H9 (cell line): Measurements from ENCODE around the gene AFDN. TPM values are rescaled to one million over a fixed set of nuclear protein-coding genes. Genes with fewer than 3 reads are reported as not detected.

Experiments
- DNase-seq: peaks from one replicate; pipeline ENCODE4 v3.0.0-alpha.2; 2017
- H2AFZ ChIP-seq: one replicate; pipeline ENCODE4 v1.6.1; 2013; ENCODE audit warnings: mild to moderate bottlenecking, low read length, control low read depth, moderate library complexity
- H2AK5ac ChIP-seq: 2 replicates; pipeline ENCODE4 v1.6.1; 2013; ENCODE audit warnings: low read length, control low read depth, mixed read lengths; ENCODE audit not compliant: insufficient read length
- H2BK120ac ChIP-seq: one replicate; pipeline ENCODE4 v1.6.1; 2013; ENCODE audit warnings: low read depth, mild to moderate bottlenecking, low read length, control low read depth, inconsistent platforms; ENCODE audit not compliant: poor library complexity, severe bottlenecking
- H2BK12ac ChIP-seq: 2 replicates; pipeline ENCODE4 v1.6.1; 2013; ENCODE audit warnings: low read length, control low read depth, mixed read lengths, low read depth; ENCODE audit not compliant: insufficient read length
- H2BK15ac ChIP-seq: 2 replicates; pipeline ENCODE4 v1.6.1; 2013; ENCODE audit warnings: low read depth, low read length, control low read depth
- H2BK20ac ChIP-seq: one replicate; pipeline ENCODE4 v1.6.1; 2013; ENCODE audit warnings: low read depth, mild to moderate bottlenecking, low read length, control low read depth, inconsistent platforms; ENCODE audit not compliant: poor library complexity, severe bottlenecking
- H2BK5ac ChIP-seq: 2 replicates; pipeline ENCODE4 v1.6.1; 2013; ENCODE audit warnings: low read length, control low read depth, mixed read lengths; ENCODE audit not compliant: insufficient read length
- H3K14ac ChIP-seq: 2 replicates; pipeline ENCODE4 v1.6.1; 2013; ENCODE audit warnings: low read length, control low read depth; ENCODE audit not compliant: insufficient read depth
- H3K18ac ChIP-seq: 2 replicates; pipeline ENCODE4 v1.6.1; 2013; ENCODE audit warnings: low read depth, mild to moderate bottlenecking, mixed read lengths, low read length, control low read depth; ENCODE audit not compliant: insufficient read length
- H3K23ac ChIP-seq: 2 replicates; pipeline ENCODE4 v1.6.1; 2013; ENCODE audit warnings: low read length, control low read depth, mixed read lengths, low read depth; ENCODE audit not compliant: insufficient read length
- H3K23me2 ChIP-seq: 2 replicates; pipeline ENCODE4 v1.6.1; 2013; ENCODE audit warnings: low read depth, mild to moderate bottlenecking, mixed read lengths, low read length, control low read depth; ENCODE audit not compliant: insufficient read length, poor library complexity, severe bottlenecking
- H3K27ac ChIP-seq: 2 replicates; pipeline ENCODE4 v1.5.1; 2013; ENCODE audit warnings: low read length, control low read depth, mixed read lengths, low read depth; ENCODE audit not compliant: insufficient read length
- H3K27me3 ChIP-seq: 2 replicates; pipeline ENCODE4 v1.6.1; 2013; ENCODE audit warnings: low read length, control low read depth, inconsistent platforms; ENCODE audit not compliant: insufficient read depth
- H3K4ac ChIP-seq: 2 replicates; pipeline ENCODE4 v1.6.1; 2013; ENCODE audit warnings: low read depth, mild to moderate bottlenecking, control low read depth, inconsistent platforms, low read length, moderate library complexity
- H3K4me1 ChIP-seq: 2 replicates; pipeline ENCODE4 v1.6.1; 2013; ENCODE audit warnings: low read length, control low read depth, inconsistent platforms; ENCODE audit not compliant: insufficient read depth
- H3K4me2 ChIP-seq: 2 replicates; pipeline ENCODE4 v1.6.1; 2013; ENCODE audit warnings: low read length, control low read depth, mixed read lengths; ENCODE audit not compliant: insufficient read length, insufficient read depth
- H3K56ac ChIP-seq: 2 replicates; pipeline ENCODE4 v1.6.1; 2013; ENCODE audit warnings: low read depth, mild to moderate bottlenecking, mixed read lengths, low read length, control low read depth; ENCODE audit not compliant: insufficient read length
- H3K79me1 ChIP-seq: 2 replicates; pipeline ENCODE4 v1.6.1; 2013; ENCODE audit warnings: low read depth, mild to moderate bottlenecking, moderate library complexity, low read length, control low read depth, inconsistent platforms; ENCODE audit not compliant: insufficient read depth, poor library complexity, severe bottlenecking
- H3K79me2 ChIP-seq: 2 replicates; pipeline ENCODE4 v1.6.1; 2013; ENCODE audit warnings: low read length, control low read depth, inconsistent platforms; ENCODE audit not compliant: insufficient read depth
- H3K9ac ChIP-seq: 2 replicates; pipeline ENCODE4 v1.6.1; 2013; ENCODE audit warnings: low read length, control low read depth, mixed read lengths; ENCODE audit not compliant: insufficient read length; ENCODE audit errors: extremely low read depth
- H3K9me3 ChIP-seq: one replicate; pipeline ENCODE4 v1.6.1; 2013; ENCODE audit warnings: low read depth, low read length, inconsistent platforms; ENCODE audit not compliant: control insufficient read depth
- H3T11ph ChIP-seq: one replicate; pipeline ENCODE4 v1.6.1; 2013; ENCODE audit warnings: mild to moderate bottlenecking, low read length, control low read depth, inconsistent platforms
- H4K20me1 ChIP-seq: one replicate; pipeline ENCODE4 v1.6.1; 2013; ENCODE audit not compliant: control insufficient read depth, insufficient read length, insufficient read depth
- H4K5ac ChIP-seq: 2 replicates; pipeline ENCODE4 v1.6.1; 2013; ENCODE audit warnings: low read depth, mild to moderate bottlenecking, mixed read lengths, low read length, control low read depth; ENCODE audit not compliant: insufficient read length
- H4K8ac ChIP-seq: replicated peaks from 2 replicates; pipeline ENCODE4 v1.6.1; 2013; ENCODE audit warnings: low read length, control low read depth, mixed read lengths, low read depth; ENCODE audit not compliant: insufficient read length
- H4K91ac ChIP-seq: 2 replicates; pipeline ENCODE4 v1.6.1; 2013; ENCODE audit warnings: low read depth, mild to moderate bottlenecking, moderate library complexity, mixed read lengths, low read length, control low read depth; ENCODE audit not compliant: insufficient read length
- H3K27ac Mint-ChIP-seq, 3 experiments: 2 replicates in 2 of 3; 3 replicates in 1 of 3; pipeline ENCODE4 v1.8.0; 2020 to 2021; ENCODE audit warnings: mixed read lengths in 3 of 3, mild to moderate bottlenecking in 1 of 3, moderate library complexity in 1 of 3
- H3K27me3 Mint-ChIP-seq: 2 replicates; pipeline ENCODE4 v1.8.0; 2021; ENCODE audit warnings: low read depth, mild to moderate bottlenecking, moderate library complexity, mixed read lengths
- H3K36me3 Mint-ChIP-seq, 3 experiments: 2 replicates in 2 of 3; 3 replicates in 1 of 3; pipeline ENCODE4 v1.8.0; 2020 to 2021; ENCODE audit warnings: low read depth in 3 of 3, mixed read lengths in 3 of 3; ENCODE audit not compliant: insufficient read depth in 1 of 3
- H3K4me1 Mint-ChIP-seq, 2 experiments: 2 replicates each; pipeline ENCODE4 v1.8.0; 2020; ENCODE audit warnings: mixed read lengths in 2 of 2
- H3K4me3 Mint-ChIP-seq, 2 experiments: 2 replicates in 1 of 2; 3 replicates in 1 of 2; pipeline ENCODE4 v1.8.0; 2020 to 2021; ENCODE audit warnings: mild to moderate bottlenecking in 2 of 2, mixed read lengths in 2 of 2, moderate library complexity in 1 of 2
- H3K9me3 Mint-ChIP-seq, 2 experiments: 2 replicates in 1 of 2; 3 replicates in 1 of 2; pipeline ENCODE4 v1.8.0; 2020; ENCODE audit warnings: mild to moderate bottlenecking in 2 of 2, mixed read lengths in 2 of 2, moderate library complexity in 1 of 2
- WGBS: extraction: QIAGEN DNeasy Blood & Tissue Kit; methylation state at CpG from one replicate; pipeline ENCODE4 v1.1.7; 2013; ENCODE audit warnings: missing lambda C conversion rate, low lambda C conversion rate, mixed read lengths; ENCODE audit not compliant: insufficient read length; ENCODE audit errors: extremely low coverage; 5-methylcytosine and 5-hydroxymethylcytosine counted together
- total RNA-seq: library from RNA; stranded (reverse); gene quantifications from 2 replicates; pipeline ENCODE4 v1.2.1, GENCODE V29; 2021
- TF ChIP-seq, protein P1 (sequence below): fragments of 200-600 bp; sonication (generic); conservative IDR thresholded peaks from 3 replicates; pipeline ENCODE4 v1.8.0; 2021; ENCODE audit warnings: antibody characterized with exemption, mild to moderate bottlenecking

Gene AFDN
- total RNA-seq, 1 experiment from 2014 or later = 157 TPM

DNA sequence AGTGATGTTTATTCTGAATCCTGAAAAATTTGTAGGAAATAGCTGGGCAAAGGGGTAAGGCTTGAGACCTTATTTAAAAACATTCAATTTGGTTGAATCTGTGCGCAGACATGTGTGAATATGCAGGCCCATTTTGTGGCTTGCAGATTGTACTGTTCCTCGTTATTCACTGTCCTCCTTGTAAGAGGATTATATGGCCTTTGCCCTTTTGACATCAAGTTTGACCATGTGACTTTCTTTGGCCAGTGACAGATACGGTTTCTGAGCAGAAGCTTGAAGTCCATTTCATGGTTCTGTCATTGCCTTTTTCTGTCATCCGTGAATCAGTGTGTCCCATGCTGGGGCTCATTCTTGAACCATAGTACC lies 13.4 kb downstream of the AFDN start:
- Histone ChIP-seq H2AK5ac (no peak overlapping the region), H3K23ac (no peak overlapping the region), H4K91ac (no peak overlapping the region), H3K4ac (no peak overlapping the region), H3K79me2 (peaks cover 58% of the 10 kb centered on the region), H4K20me1 (no peaks in the 10 kb centered on the region), H3T11ph (no peak overlapping the region), H2BK120ac (no peak overlapping the region), H4K8ac (no peak overlapping the region), H4K5ac (no peak overlapping the region), H3K4me2 (no peak overlapping the region), H3K9me3 (no peaks in the 10 kb centered on the region), H2BK12ac (no peak overlapping the region), H2AFZ (no peak overlapping the region), H3K18ac (no peak overlapping the region), H3K14ac (no peak overlapping the region), H3K79me1 (peaks cover 5% of the 10 kb centered on the region), H3K56ac (no peak overlapping the region), H3K23me2 (no peaks in the 10 kb centered on the region), H3K4me1 (peaks cover 23% of the 10 kb centered on the region; the same call in 1 of the 2 replicates), H3K27me3 (no peaks in the 10 kb centered on the region), H2BK5ac (no peak overlapping the region), H2BK20ac (no peak overlapping the region), H3K27ac (no peak overlapping the region), H3K9ac (no peak overlapping the region), H2BK15ac (no peak overlapping the region)
- Mint-ChIP-seq H3K4me3 (no peak overlapping the region), H3K4me1 (peaks cover 15 to 16% of the 10 kb centered on the region in 2 experiments), H3K36me3 (no peaks in the 10 kb centered on the region), H3K9me3 (no peaks in the 10 kb centered on the region), H3K27me3 (no peaks in the 10 kb centered on the region), H3K27ac (no peak overlapping the region)
- WGBS = no CpG with 5 or more reads among the region's 4 CpGs
- DNase-seq = no peak
- TF ChIP-seq, protein P1, sequence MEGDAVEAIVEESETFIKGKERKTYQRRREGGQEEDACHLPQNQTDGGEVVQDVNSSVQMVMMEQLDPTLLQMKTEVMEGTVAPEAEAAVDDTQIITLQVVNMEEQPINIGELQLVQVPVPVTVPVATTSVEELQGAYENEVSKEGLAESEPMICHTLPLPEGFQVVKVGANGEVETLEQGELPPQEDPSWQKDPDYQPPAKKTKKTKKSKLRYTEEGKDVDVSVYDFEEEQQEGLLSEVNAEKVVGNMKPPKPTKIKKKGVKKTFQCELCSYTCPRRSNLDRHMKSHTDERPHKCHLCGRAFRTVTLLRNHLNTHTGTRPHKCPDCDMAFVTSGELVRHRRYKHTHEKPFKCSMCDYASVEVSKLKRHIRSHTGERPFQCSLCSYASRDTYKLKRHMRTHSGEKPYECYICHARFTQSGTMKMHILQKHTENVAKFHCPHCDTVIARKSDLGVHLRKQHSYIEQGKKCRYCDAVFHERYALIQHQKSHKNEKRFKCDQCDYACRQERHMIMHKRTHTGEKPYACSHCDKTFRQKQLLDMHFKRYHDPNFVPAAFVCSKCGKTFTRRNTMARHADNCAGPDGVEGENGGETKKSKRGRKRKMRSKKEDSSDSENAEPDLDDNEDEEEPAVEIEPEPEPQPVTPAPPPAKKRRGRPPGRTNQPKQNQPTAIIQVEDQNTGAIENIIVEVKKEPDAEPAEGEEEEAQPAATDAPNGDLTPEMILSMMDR = no peak
